Muscle layer of colon (tissue), 2 donors: Measurements from ENCODE around the gene INSC.

Experiments used
- H3K27ac ChIP-seq: one replicate; pipeline ENCODE4 v1.7.0; 2013; ENCODE audit warnings: low read depth, mild to moderate bottlenecking, low read length, moderate library complexity
- H3K27me3 ChIP-seq, 2 donors: one replicate each; pipeline ENCODE4 v1.7.0; 2013; ENCODE audit warnings: low read length in 2 of 2, mild to moderate bottlenecking in 2 of 2; ENCODE audit not compliant: insufficient read depth in 2 of 2, control insufficient read depth in 1 of 2
- H3K36me3 ChIP-seq: one replicate; pipeline ENCODE4 v1.7.0; 2013; ENCODE audit warnings: mild to moderate bottlenecking, low read length; ENCODE audit not compliant: insufficient read depth
- H3K4me1 ChIP-seq: one replicate; pipeline ENCODE4 v1.7.0; 2013; ENCODE audit warnings: mild to moderate bottlenecking, low read length; ENCODE audit not compliant: insufficient read depth
- H3K4me3 ChIP-seq, 2 donors: one replicate each; pipeline ENCODE4 v1.7.0; 2013; ENCODE audit warnings: low read length in 2 of 2, low read depth in 1 of 2, mild to moderate bottlenecking in 1 of 2, moderate library complexity in 1 of 2
- H3K9ac ChIP-seq: one replicate; pipeline ENCODE4 v1.7.0; 2013; ENCODE audit warnings: low read length
- H3K9me3 ChIP-seq: one replicate; pipeline ENCODE4 v1.7.0; 2013; ENCODE audit warnings: mild to moderate bottlenecking, low read length
- donor health status: abdominal sarcoma.
- donor health status: Adenocarcinoma of cecum.

Gene INSC

GRCh38 chr11:15150507-15150906, 35.8 kb downstream of the INSC start:
- no peaks in the 10 kb centered on the region for H3K36me3 ChIP-seq
- no peak overlapping the region for H3K27ac ChIP-seq

GRCh38 chr11:15153231-15153630, 38.5 kb downstream of the INSC start:
- no peak overlapping the region for H3K4me3 ChIP-seq
- no peaks in the 10 kb centered on the region for H3K9me3 ChIP-seq
- H3K27me3 ChIP-seq = no peaks in the 10 kb centered on the region
- no peaks in the 10 kb centered on the region for H3K4me1 ChIP-seq
- no peak overlapping the region for H3K9ac ChIP-seq
- H3K27ac ChIP-seq = no peak overlapping the region
- H3K36me3 ChIP-seq = no peaks in the 10 kb centered on the region

More at GRCh38 chr11:15150507-15150906, 35.8 kb downstream of the INSC start:
- Histone ChIP-seq H3K9me3 (no peaks in the 10 kb centered on the region), H3K4me3 (no peak overlapping the region), H3K4me1 (no peaks in the 10 kb centered on the region), H3K9ac (no peak overlapping the region), H3K27me3 (no peaks in the 10 kb centered on the region)

GRCh38 chr11:15157181-15157580, 42.5 kb downstream of the INSC start:
- Histone ChIP-seq H3K4me3 (no peak overlapping the region), H3K27ac (no peak overlapping the region), H3K4me1 (no peaks in the 10 kb centered on the region), H3K36me3 (no peaks in the 10 kb centered on the region), H3K27me3 (no peaks in the 10 kb centered on the region), H3K9ac (no peak overlapping the region), H3K9me3 (no peaks in the 10 kb centered on the region)

GRCh38 chr11:15157606-15158137, 42.9 kb downstream of the INSC start:
- no peaks in the 10 kb centered on the region for H3K9me3 ChIP-seq
- no peaks in the 10 kb centered on the region for H3K36me3 ChIP-seq
- H3K9ac ChIP-seq = no peak overlapping the region
- H3K27me3 ChIP-seq = no peaks in the 10 kb centered on the region
- no peaks in the 10 kb centered on the region for H3K4me1 ChIP-seq
- no peak overlapping the region for H3K4me3 ChIP-seq
- H3K27ac ChIP-seq = no peak overlapping the region

GRCh38 chr11:15158351-15159015, 43.8 kb downstream of the INSC start:
- no peaks in the 10 kb centered on the region for H3K27me3 ChIP-seq
- H3K9ac ChIP-seq = no peak overlapping the region
- H3K36me3 ChIP-seq = no peaks in the 10 kb centered on the region
- H3K9me3 ChIP-seq = no peaks in the 10 kb centered on the region
- no peak overlapping the region for H3K27ac ChIP-seq
- H3K4me3 ChIP-seq = no peak overlapping the region
- H3K4me1 ChIP-seq = no peaks in the 10 kb centered on the region

GRCh38 chr11:15159085-15159484, 44.4 kb downstream of the INSC start:
- no peaks in the 10 kb centered on the region for H3K27me3 ChIP-seq
- no peaks in the 10 kb centered on the region for H3K4me1 ChIP-seq
- no peak overlapping the region for H3K27ac ChIP-seq
- no peak overlapping the region for H3K4me3 ChIP-seq
- no peak overlapping the region for H3K9ac ChIP-seq
- H3K9me3 ChIP-seq = no peaks in the 10 kb centered on the region
- H3K36me3 ChIP-seq = no peaks in the 10 kb centered on the region

GRCh38 chr11:15161790-15162189, 47.1 kb downstream of the INSC start:
- no peaks in the 10 kb centered on the region for H3K4me1 ChIP-seq
- H3K27me3 ChIP-seq = no peaks in the 10 kb centered on the region
- H3K27ac ChIP-seq = no peak overlapping the region
- no peak overlapping the region for H3K9ac ChIP-seq
- H3K4me3 ChIP-seq = no peak overlapping the region
- no peaks in the 10 kb centered on the region for H3K9me3 ChIP-seq
- H3K36me3 ChIP-seq = no peaks in the 10 kb centered on the region

- Histone ChIP-seq H3K36me3 (no peaks in the 10 kb centered on the region), H3K4me1 (no peaks in the 10 kb centered on the region), H3K9ac (no peak overlapping the region), H3K9me3 (no peaks in the 10 kb centered on the region), H3K27me3 (no peaks in the 10 kb centered on the region), H3K27ac (no peak overlapping the region), H3K4me3 (no peak overlapping the region)
Observed at GRCh38 chr11:15163136-15163535, 48.4 kb downstream of the INSC start.

GRCh38 chr11:15166204-15166603, 51.5 kb downstream of the INSC start:
- H3K27ac ChIP-seq = no peak overlapping the region
- no peaks in the 10 kb centered on the region for H3K27me3 ChIP-seq
- no peaks in the 10 kb centered on the region for H3K9me3 ChIP-seq
- no peaks in the 10 kb centered on the region for H3K4me1 ChIP-seq
- H3K4me3 ChIP-seq = no peak overlapping the region
- no peak overlapping the region for H3K9ac ChIP-seq
- H3K36me3 ChIP-seq = no peaks in the 10 kb centered on the region

GRCh38 chr11:15169815-15170551, 55.3 kb downstream of the INSC start:
- Histone ChIP-seq H3K4me3 (no peak overlapping the region), H3K27me3 (no peaks in the 10 kb centered on the region), H3K4me1 (no peaks in the 10 kb centered on the region), H3K9ac (no peak overlapping the region), H3K9me3 (no peaks in the 10 kb centered on the region), H3K27ac (no peak overlapping the region), H3K36me3 (no peaks in the 10 kb centered on the region)

GRCh38 chr11:15170698-15171097, 56.0 kb downstream of the INSC start:
- Histone ChIP-seq H3K36me3 (no peaks in the 10 kb centered on the region), H3K9me3 (no peaks in the 10 kb centered on the region), H3K4me1 (no peaks in the 10 kb centered on the region), H3K4me3 (no peak overlapping the region), H3K27ac (no peak overlapping the region), H3K27me3 (no peaks in the 10 kb centered on the region), H3K9ac (no peak overlapping the region)
